OCI-LY1 (cell line): ENCODE measurements around the gene RNPEPL1.

Experiments used
- H2AFZ ChIP-seq: fragments of 200-600 bp; sonication (generic), shearing (Covaris generic); 2 replicates; pipeline ENCODE4 v1.6.0; 2014; ENCODE audit warnings: antibody characterized with exemption, mild to moderate bottlenecking, low read length
- H3F3A ChIP-seq: fragments of 200-600 bp; sonication (generic), shearing (Covaris generic); 2 replicates; pipeline ENCODE4 v1.6.0; 2014; ENCODE audit warnings: mild to moderate bottlenecking, antibody characterized with exemption, low read length, moderate library complexity; ENCODE audit not compliant: insufficient read depth
- H3K27ac ChIP-seq: fragments of 200-600 bp; sonication (generic); 2 replicates; pipeline ENCODE4 v1.5.1; 2014; ENCODE audit warnings: low read length, mixed run types, mild to moderate bottlenecking, low read depth; ENCODE audit not compliant: poor library complexity, severe bottlenecking
- H3K27me3 ChIP-seq: fragments of 200-600 bp; sonication (generic); 2 replicates; pipeline ENCODE4 v1.6.0; 2014; ENCODE audit warnings: antibody characterized with exemption, mild to moderate bottlenecking, low read length, moderate library complexity; ENCODE audit not compliant: insufficient read depth
- H3K36me3 ChIP-seq: fragments of 200-600 bp; sonication (generic); 2 replicates; pipeline ENCODE4 v1.6.1; 2014; ENCODE audit warnings: mild to moderate bottlenecking, antibody characterized with exemption, low read length, moderate library complexity, mixed read lengths; ENCODE audit not compliant: insufficient read depth
- H3K4me1 ChIP-seq: fragments of 200-600 bp; sonication (generic); 2 replicates; pipeline ENCODE4 v1.5.1; 2014; ENCODE audit warnings: mild to moderate bottlenecking, low read length, moderate library complexity; ENCODE audit not compliant: insufficient read depth, severe bottlenecking
- H3K4me2 ChIP-seq: fragments of 200-600 bp; sonication (generic), shearing (Covaris generic); 2 replicates; pipeline ENCODE4 v1.6.1; 2014; ENCODE audit warnings: low read length
- H3K4me3 ChIP-seq: fragments of 200-600 bp; sonication (generic); 2 replicates; pipeline ENCODE4 v1.5.1; 2014; ENCODE audit warnings: low read length, low read depth, mild to moderate bottlenecking, mixed read lengths; ENCODE audit not compliant: poor library complexity, severe bottlenecking
- H3K79me2 ChIP-seq: fragments of 200-600 bp; shearing (Covaris generic); 2 replicates; pipeline ENCODE4 v1.6.1; 2016; ENCODE audit warnings: mixed run types, low read length, mixed read lengths; ENCODE audit not compliant: insufficient read depth
- H3K9ac ChIP-seq: fragments of 200-600 bp; sonication (generic), shearing (Covaris generic); 2 replicates; pipeline ENCODE4 v1.6.1; 2014; ENCODE audit warnings: mild to moderate bottlenecking, low read length, mixed read lengths
- H3K9me2 ChIP-seq: fragments of 200-600 bp; sonication (generic), shearing (Covaris generic); 2 replicates; pipeline ENCODE4 v1.6.1; 2014; ENCODE audit warnings: low read depth, mild to moderate bottlenecking, low read length, mixed read lengths
- H3K9me3 ChIP-seq: fragments of 200-600 bp; shearing (Covaris generic); 2 replicates; pipeline ENCODE4 v1.6.1; 2014; ENCODE audit warnings: low read length, mixed read lengths
- H4K20me1 ChIP-seq: fragments of 200-600 bp; sonication (generic), shearing (Covaris generic); 2 replicates; pipeline ENCODE4 v1.6.0; 2016; ENCODE audit warnings: mild to moderate bottlenecking, low read length; ENCODE audit not compliant: insufficient read depth
- CTCF ChIP-seq: fragments of 200-600 bp; sonication (generic), shearing (Covaris generic); IDR thresholded peaks from 2 replicates; pipeline ENCODE4 v1.5.1; 2017; ENCODE audit warnings: mild to moderate bottlenecking, antibody characterized with exemption, low read length, moderate library complexity, mixed read lengths
- EZH2 ChIP-seq: fragments of 200-600 bp; sonication (generic), shearing (Covaris generic); IDR thresholded peaks from 2 replicates; pipeline ENCODE4 v1.8.0; 2017; ENCODE audit warnings: borderline replicate concordance, mixed run types, mild to moderate bottlenecking, antibody characterized with exemption, low read length, moderate library complexity, mixed read lengths

RNPEPL1 gene

GRCh38 chr2:240619506-240620148, 51.3 kb downstream of the RNPEPL1 start:
- peaks cover 8% of the 10 kb centered on the region; the same call in 1 of the 2 replicates for H3K9me3 ChIP-seq
- H3K4me2 ChIP-seq: no peak overlapping the region
- no peaks in the 10 kb centered on the region for H3F3A ChIP-seq
- H3K4me3 ChIP-seq: no peak overlapping the region
- H4K20me1 ChIP-seq: no peaks in the 10 kb centered on the region
- H3K36me3 ChIP-seq: no peaks in the 10 kb centered on the region
- no peak overlapping the region for H3K27ac ChIP-seq
- TF ChIP-seq EZH2 (no peak), CTCF (no peak)
- H3K27me3 ChIP-seq: peaks cover 7% of the 10 kb centered on the region; the same call in 1 of the 2 replicates
- no peak overlapping the region for H3K9ac ChIP-seq
- no peaks in the 10 kb centered on the region for H3K9me2 ChIP-seq
- H3K79me2 ChIP-seq: no peaks in the 10 kb centered on the region
- no peaks in the 10 kb centered on the region for H3K4me1 ChIP-seq
- no peak overlapping the region for H2AFZ ChIP-seq

GRCh38 chr2:240620149-240620731, 52.0 kb downstream of the RNPEPL1 start:
- Histone ChIP-seq H4K20me1 (no peaks in the 10 kb centered on the region), H3K4me2 (no peak overlapping the region), H3K36me3 (no peaks in the 10 kb centered on the region), H3K4me1 (no peaks in the 10 kb centered on the region), H3K9me2 (no peaks in the 10 kb centered on the region), H3K79me2 (no peaks in the 10 kb centered on the region), H3K27ac (no peak overlapping the region), H3K9me3 (peaks cover 8% of the 10 kb centered on the region; the same call in 1 of the 2 replicates), H3K27me3 (peaks cover 7% of the 10 kb centered on the region; the same call in 1 of the 2 replicates), H3F3A (no peaks in the 10 kb centered on the region), H3K9ac (no peak overlapping the region), H2AFZ (no peak overlapping the region), H3K4me3 (no peak overlapping the region)
- TF ChIP-seq CTCF (no peak), EZH2 (no peak)

- Histone ChIP-seq H3K4me1 (no peaks in the 10 kb centered on the region), H3K79me2 (no peaks in the 10 kb centered on the region), H3F3A (no peaks in the 10 kb centered on the region), H3K9me2 (no peaks in the 10 kb centered on the region), H3K4me2 (no peak overlapping the region), H3K9me3 (peaks cover 8% of the 10 kb centered on the region; the same call in 1 of the 2 replicates), H3K27ac (no peak overlapping the region), H3K9ac (no peak overlapping the region), H3K4me3 (no peak overlapping the region), H4K20me1 (no peaks in the 10 kb centered on the region), H3K36me3 (no peaks in the 10 kb centered on the region), H3K27me3 (peaks cover 7% of the 10 kb centered on the region; the same call in 1 of the 2 replicates), H2AFZ (no peak overlapping the region)
- TF ChIP-seq EZH2 (no peak), CTCF (no peak)
Measured at GRCh38 chr2:240620859-240621258, 52.6 kb downstream of the RNPEPL1 start.
